Endothelial cell of umbilical vein (primary cell): ENCODE measurements around the gene CNTFR. TPM values are rescaled to one million over a fixed set of nuclear protein-coding genes. Genes with fewer than 3 reads are reported as not detected.

Experiments used
- BruUV-seq: library from RNA; stranded (reverse); fragments of 400-500 nt; replicated peaks from 2 replicates; lab custom pipeline; 2021; lab: Mats Ljungman, UMichigan
- CTCF ChIA-PET: fragments of 300-600, 350-600 bp; sonication (Branson Sonifier 250); formaldehyde crosslinking; loops from one replicate; lab custom pipeline; 2021; ENCODE audit warnings: antibody characterized with exemption, inconsistent platforms; lab: Charles Lee
- POLR2A ChIA-PET: fragments of 300-600, 350-600 bp; sonication (Branson Sonifier 250); formaldehyde crosslinking; loops from one replicate; lab custom pipeline; 2021; ENCODE audit warnings: antibody characterized with exemption, inconsistent platforms; lab: Charles Lee
- DNase-seq: peaks from one replicate; pipeline ENCODE4 v3.0.0-alpha.2; 2011; ENCODE audit warnings: low read depth, low spot score
- FAIRE-seq: peaks from 2 replicates; lab custom pipeline; 2011; peaks lifted over from hg19 to GRCh38; lab: Jason Lieb, UNC
- H2AFZ ChIP-seq: 2 replicates; pipeline ENCODE4 v1.6.0; 2012; ENCODE audit warnings: low read depth, low read length, control low read depth, inconsistent platforms
- H3K27ac ChIP-seq: 2 replicates; pipeline ENCODE4 v1.5.1; 2011; ENCODE audit warnings: low read depth, mild to moderate bottlenecking, control low read depth, low read length, moderate library complexity; ENCODE audit not compliant: insufficient read depth
- H3K27me3 ChIP-seq, 2 experiments: 2 replicates each; pipeline versions ENCODE4 v1.6.0 to v1.6.1; 2011; ENCODE audit warnings: low read length in 2 of 2, mixed read lengths in 1 of 2; ENCODE audit not compliant: control insufficient read depth in 2 of 2, insufficient read depth in 2 of 2
- H3K36me3 ChIP-seq, 2 experiments: 2 replicates in 1 of 2; 3 replicates in 1 of 2; pipeline ENCODE4 v1.5.1; 2011; ENCODE audit warnings: low read length in 2 of 2, mild to moderate bottlenecking in 1 of 2, moderate library complexity in 1 of 2; ENCODE audit not compliant: control insufficient read depth in 2 of 2, insufficient read depth in 2 of 2; ENCODE audit errors: extremely low read depth in 1 of 2
- H3K4me1 ChIP-seq: 3 replicates; pipeline ENCODE4 v1.5.1; 2011; ENCODE audit warnings: mild to moderate bottlenecking, low read length; ENCODE audit not compliant: control insufficient read depth, insufficient read depth; ENCODE audit errors: extremely low read depth
- H3K4me2 ChIP-seq: 2 replicates; pipeline ENCODE4 v1.6.1; 2011; ENCODE audit warnings: low read length, control low read depth, mixed read lengths; ENCODE audit not compliant: insufficient read depth
- H3K4me3 ChIP-seq, 3 experiments: fragments of 200-600 bp in 1 of 3; sonication (generic), shearing (Covaris generic) in 1 of 3; replicated peaks in 1 of 3; 2 replicates each; pipeline ENCODE4 v1.5.1; 2011 to 2016; ENCODE audit warnings: control low read depth in 3 of 3, low read length in 3 of 3, mild to moderate bottlenecking in 2 of 3, inconsistent platforms in 1 of 3, low read depth in 1 of 3, moderate library complexity in 1 of 3; ENCODE audit not compliant: insufficient read depth in 1 of 3
- H3K79me2 ChIP-seq: 2 replicates; pipeline ENCODE4 v1.6.0; 2012; ENCODE audit warnings: low read length, inconsistent platforms; ENCODE audit not compliant: control insufficient read depth, insufficient read depth
- H3K9ac ChIP-seq: replicated peaks from 2 replicates; pipeline ENCODE3; 2011; ENCODE audit warnings: low read length, control low read depth; ENCODE audit not compliant: insufficient read depth; ENCODE audit errors: extremely low read depth
- H3K9me1 ChIP-seq: replicated peaks from 3 replicates; pipeline ENCODE4 v1.6.0; 2011; ENCODE audit warnings: mild to moderate bottlenecking, low read length; ENCODE audit not compliant: control insufficient read depth, insufficient read depth; ENCODE audit errors: extremely low read depth
- H3K9me3 ChIP-seq: replicated peaks from 2 replicates; pipeline ENCODE4 v1.5.1; 2012; ENCODE audit warnings: low read length, inconsistent platforms; ENCODE audit not compliant: control insufficient read depth, insufficient read depth
- H4K20me1 ChIP-seq: replicated peaks from 2 replicates; pipeline ENCODE3; 2011; ENCODE audit warnings: mild to moderate bottlenecking, low read length; ENCODE audit not compliant: control insufficient read depth, insufficient read depth; ENCODE audit errors: extremely low read depth
- CTCF ChIP-seq, 2 donors: IDR thresholded peaks; 1 replicate in 1 of 2; 2 replicates in 1 of 2; pipeline ENCODE4 v1.5.1; 2011; ENCODE audit warnings: low read length in 2 of 2, mild to moderate bottlenecking in 2 of 2, moderate library complexity in 2 of 2, control low read depth in 1 of 2, inconsistent platforms in 1 of 2, low read depth in 1 of 2; ENCODE audit not compliant: insufficient read depth in 1 of 2; ENCODE audit errors: extremely low read depth in 1 of 2
- EZH2 ChIP-seq: IDR thresholded peaks from 2 replicates; pipeline ENCODE4 v1.6.1; 2012; ENCODE audit warnings: borderline replicate concordance, low read depth, mild to moderate bottlenecking, moderate library complexity, low read length, inconsistent platforms; ENCODE audit not compliant: severe bottlenecking
- FOS ChIP-seq: IDR thresholded peaks from 2 replicates; pipeline ENCODE4 v1.6.1; 2011; ENCODE audit warnings: mild to moderate bottlenecking, low read length, moderate library complexity, borderline replicate concordance; ENCODE audit not compliant: insufficient read depth
- GATA2 ChIP-seq: IDR thresholded peaks from 2 replicates; pipeline ENCODE4 v1.7.0; 2011; ENCODE audit warnings: low read depth, mild to moderate bottlenecking, moderate library complexity, mixed read lengths, low read length; ENCODE audit not compliant: insufficient read length, insufficient read depth
- JUN ChIP-seq: IDR thresholded peaks from 2 replicates; pipeline ENCODE4 v1.6.1; 2011; ENCODE audit warnings: borderline replicate concordance, low read depth; ENCODE audit not compliant: insufficient read length, insufficient read depth
- MYC ChIP-seq: IDR thresholded peaks from one replicate; pipeline ENCODE4 v1.6.1; 2011; ENCODE audit warnings: mild to moderate bottlenecking, low read depth, low read length
- POLR2A ChIP-seq: IDR thresholded peaks from 2 replicates; pipeline ENCODE4 v1.6.1; 2012; ENCODE audit warnings: low read depth, mild to moderate bottlenecking, control low read depth, low read length
- POLR2AphosphoS5 ChIP-seq: IDR thresholded peaks from 2 replicates; pipeline ENCODE4 v1.6.1; 2012; ENCODE audit warnings: low read depth, mild to moderate bottlenecking, control low read depth, low read length, moderate library complexity; ENCODE audit not compliant: insufficient read depth
- dilution Hi-C: fragments of 300-500 bp; cut with MboI; formaldehyde crosslinking; loops from one replicate; pipeline ENCODE4 v1.15.0; 2019; ENCODE audit warnings: low sequenced_read_pairs; ENCODE audit not compliant: extremely low pct_ligation_motif_present
- intact Hi-C: fragments of 100-400 bp; cut with micrococcal nuclease; formaldehyde crosslinking; loops from one replicate; pipeline ENCODE4 v1.10.0; 2022
- polyA plus RNA-seq, 4 experiments: library from polyadenylated mRNA; depleted of rRNA in 3 of 4; stranded (reverse) in 3 of 4; unstranded in 1 of 4; fragments of >200 nt; gene quantifications; 2 replicates each; pipeline versions ENCODE4 v1.2.1 to v1.2.3, GENCODE V29; 2011 to 2012; ENCODE audit warnings: missing spikeins in 1 of 4
- total RNA-seq: library from RNA; stranded (reverse); gene quantifications from 2 replicates; pipeline ENCODE4 v1.2.3, GENCODE V29; 2021
- TF ChIP-seq, protein P1 (sequence below): IDR thresholded peaks from 2 replicates; pipeline ENCODE4 v1.6.1; 2011; ENCODE audit not compliant: insufficient read depth, insufficient read length

Gene CNTFR
- total and polyA plus RNA-seq, 2 donors (not counting 3 experiments of a cell fraction or from before 2014, with no cell fraction given): not detected

DNA sequence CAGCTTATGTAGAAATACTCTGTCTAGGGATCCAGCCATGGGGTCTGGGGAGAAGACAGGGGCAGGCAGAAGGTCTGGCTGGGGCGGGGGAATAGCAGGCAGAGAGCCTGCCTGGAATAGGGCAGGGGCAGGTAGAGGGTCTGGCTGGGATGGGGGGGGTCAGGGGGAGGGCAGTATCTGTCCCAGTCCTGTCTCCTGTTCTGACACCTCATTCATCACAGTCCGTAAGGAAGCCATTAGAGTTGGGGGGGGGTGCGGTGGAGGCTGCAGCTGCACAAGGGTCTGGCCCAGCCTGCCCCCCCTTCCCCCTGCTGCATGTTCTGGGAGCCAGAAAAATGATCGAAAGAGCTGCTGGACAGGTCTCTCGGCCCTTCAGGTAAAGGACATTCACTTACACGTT lies 32.6 kb downstream of the CNTFR start:
- FAIRE-seq: no peak
- H3K9me3 ChIP-seq: no peaks in the 10 kb centered on the region
- H3K27me3 ChIP-seq: peaks cover 15 to 24% of the 10 kb centered on the region in 2 experiments
- CTCF ChIA-PET: interaction anchor here (1.5 to 2.0 kb wide), 2 partner anchors 9 to 35 kb away, joined by 7 to 8 read pairs; no protein-coding TSS in a partner anchor
- H3K4me1 ChIP-seq: no peaks in the 10 kb centered on the region
- POLR2A ChIA-PET: no interaction called here
- no peak overlapping the region for H3K4me2 ChIP-seq
- no peaks in the 10 kb centered on the region for H3K79me2 ChIP-seq
- H3K27ac ChIP-seq: no peak overlapping the region
- H3K36me3 ChIP-seq: no peaks in the 10 kb centered on the region
- H4K20me1 ChIP-seq: no peaks in the 10 kb centered on the region
- no peak overlapping the region for H2AFZ ChIP-seq
- dilution Hi-C loops (no loop called here), intact Hi-C loops (no loop called here)
- DNase-seq: no peak
- TF ChIP-seq JUN: no peak
- TF ChIP-seq MYC: no peak
- TF ChIP-seq CTCF (IDR thresholded peaks at IDR 0.05; ENCODE audit: extremely low read depth in 1 of 2, insufficient read depth in 1 of 2, low read depth in 1 of 2, low read length in 2 of 2): no peak
- no TSS peak for BruUV-seq
- no peak overlapping the region for H3K4me3 ChIP-seq
- no peak overlapping the region for H3K9ac ChIP-seq
- H3K9me1 ChIP-seq: no peaks in the 10 kb centered on the region

DNA sequence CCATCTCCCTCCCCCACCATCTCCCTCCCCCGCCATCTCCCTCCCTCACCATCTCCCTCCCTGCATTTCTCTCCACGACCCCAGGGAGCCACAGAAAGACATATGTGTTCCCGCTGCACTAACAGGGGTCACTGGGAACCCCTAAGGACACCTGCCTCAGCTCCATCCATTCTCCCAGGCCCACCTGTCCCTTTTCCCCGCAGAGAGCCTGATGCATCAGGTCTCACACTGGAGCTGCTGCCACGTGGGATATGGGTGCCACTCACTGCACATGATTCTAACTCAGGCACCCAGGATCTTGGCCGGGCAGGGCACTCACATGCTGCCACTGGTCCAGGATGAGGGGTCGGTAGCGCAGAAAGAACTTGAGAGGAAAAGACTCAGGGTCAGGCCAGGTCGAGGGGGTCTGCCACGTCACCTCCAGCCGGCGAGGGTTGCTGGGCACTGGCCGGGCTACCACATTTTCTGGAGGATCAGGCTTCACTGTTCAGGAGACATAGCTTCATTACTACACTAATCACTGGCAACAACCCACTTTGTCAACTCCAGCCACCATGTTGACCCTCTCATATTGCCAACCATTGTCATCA lies 33.5 kb downstream of the CNTFR start:
- Histone ChIP-seq H4K20me1 (no peaks in the 10 kb centered on the region), H3K4me1 (no peaks in the 10 kb centered on the region), H3K4me2 (no peak overlapping the region), H3K9me3 (no peaks in the 10 kb centered on the region), H3K9me1 (no peaks in the 10 kb centered on the region), H3K79me2 (no peaks in the 10 kb centered on the region), H3K27ac (no peak overlapping the region), H3K9ac (no peak overlapping the region), H3K27me3 (peaks cover 15 to 21% of the 10 kb centered on the region in 2 experiments), H2AFZ (no peak overlapping the region), H3K4me3 (no peak overlapping the region), H3K36me3 (no peaks in the 10 kb centered on the region)
- DNase-seq (no peak), FAIRE-seq (no peak)
- dilution Hi-C loops: no loop called here
- CTCF ChIA-PET: interaction anchor here (1.0 to 2.0 kb wide), 5 partner anchors 8 to 48 kb away, joined by 3 to 8 read pairs (median 6); no protein-coding TSS in a partner anchor
- POLR2A ChIA-PET: no interaction called here
- BruUV-seq: no TSS peak
- TF ChIP-seq JUN (no peak), CTCF (IDR thresholded peaks at IDR 0.05; ENCODE audit: extremely low read depth in 1 of 2, insufficient read depth in 1 of 2, low read depth in 1 of 2, low read length in 2 of 2) (no peak), POLR2AphosphoS5 (no peak), GATA2 (no peak), EZH2 (no peak), FOS (no peak), MYC (no peak), POLR2A (no peak)
- TF ChIP-seq, protein P1, sequence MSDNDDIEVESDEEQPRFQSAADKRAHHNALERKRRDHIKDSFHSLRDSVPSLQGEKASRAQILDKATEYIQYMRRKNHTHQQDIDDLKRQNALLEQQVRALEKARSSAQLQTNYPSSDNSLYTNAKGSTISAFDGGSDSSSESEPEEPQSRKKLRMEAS: no peak
- intact Hi-C loops: no loop called here
